Breast epithelium (tissue), 4 donors: ENCODE results near the gene COL8A2. TPM values are rescaled to one million over a fixed set of nuclear protein-coding genes. Genes with fewer than 3 reads are reported as not detected.

ENCODE experiments used
- DNase-seq, 2 donors: peaks; one replicate each; pipeline ENCODE4 v3.0.0-alpha.2; 2019; ENCODE audit warnings: low spot score in 2 of 2
- H3K27ac ChIP-seq, 2 donors: fragments of 200-600 bp; sonication (generic) in 1 of 2; one replicate each; pipeline ENCODE4 v1.5.1; 2016 to 2019; ENCODE audit warnings: mild to moderate bottlenecking in 1 of 2
- H3K27me3 ChIP-seq, 2 donors: fragments of 200-600 bp; sonication (generic) in 1 of 2; one replicate each; pipeline versions ENCODE4 v1.5.1 to v1.6.0; 2017 to 2019; ENCODE audit warnings: control low read depth in 1 of 2, mild to moderate bottlenecking in 1 of 2
- H3K36me3 ChIP-seq: fragments of 200-600 bp; one replicate; pipeline ENCODE4 v1.5.1; 2019
- H3K4me1 ChIP-seq, 2 donors: fragments of 200-600 bp; sonication (generic); one replicate each; pipeline ENCODE4 v1.5.1; 2016 to 2019; ENCODE audit warnings: control low read depth in 1 of 2
- H3K4me3 ChIP-seq, 3 donors: fragments of 200-600 bp; sonication (generic); 1 replicate in 2 of 3; 2 replicates in 1 of 3; pipeline ENCODE4 v1.5.1; 2016 to 2019; ENCODE audit warnings: mild to moderate bottlenecking in 3 of 3, moderate library complexity in 2 of 3
- H3K9me3 ChIP-seq, 2 donors: fragments of 200-600 bp; sonication (generic) in 1 of 2; one replicate each; pipeline ENCODE4 v1.5.1; 2016 to 2019; ENCODE audit warnings: control low read depth in 1 of 2
- CTCF ChIP-seq, 3 donors: fragments of 450-650 bp; IDR thresholded peaks; one replicate each; pipeline ENCODE4 v1.5.1; 2016 to 2017; ENCODE audit warnings: antibody characterized with exemption in 3 of 3, mild to moderate bottlenecking in 3 of 3, moderate library complexity in 3 of 3
- POLR2A ChIP-seq: fragments of 450-650 bp; IDR thresholded peaks from one replicate; pipeline ENCODE4 v1.6.1; 2016; ENCODE audit warnings: antibody characterized with exemption, mild to moderate bottlenecking, moderate library complexity
- POLR2AphosphoS5 ChIP-seq, 3 donors: sonication (generic); formaldehyde crosslinking; IDR thresholded peaks; one replicate each; pipeline ENCODE4 v1.6.1; 2017; ENCODE audit warnings: antibody characterized with exemption in 3 of 3
- intact Hi-C: fragments of 100-400 bp; cut with DNase I; formaldehyde crosslinking; loops from one replicate; pipeline ENCODE4 v1.15.1; 2023; ENCODE audit warnings: low total_unique reads
- total RNA-seq, 3 donors: library from RNA; depleted of rRNA; stranded (reverse); fragments of >200 nt; gene quantifications; one replicate each; pipeline ENCODE4 v1.1.0, GENCODE V29; 2016

Gene COL8A2
- total RNA-seq, 3 donors from 2014 or later, result 3.4 to 20.6 (median 11.1) TPM

GRCh38 chr1:36132029-36132428, 7.0 kb upstream of the COL8A2 start:
- TF ChIP-seq CTCF (IDR thresholded peaks at IDR 0.05), result no peak
- TF ChIP-seq POLR2A, result no peak
- no peak for TF ChIP-seq POLR2AphosphoS5 (IDR thresholded peaks at IDR 0.05)
- H3K4me1 ChIP-seq, result peaks cover 7% of the 10 kb centered on the region in 2 donors
- H3K4me3 ChIP-seq, result no peak overlapping the region
- intact Hi-C loops, result no loop called here
- no peaks in the 10 kb centered on the region for H3K36me3 ChIP-seq
- DNase-seq, result no peak
- no peaks in the 10 kb centered on the region for H3K9me3 ChIP-seq
- H3K27me3 ChIP-seq, result no peaks in the 10 kb centered on the region
- no peak overlapping the region for H3K27ac ChIP-seq

- Histone ChIP-seq H3K27me3 (no peaks in the 10 kb centered on the region), H3K27ac (peak overlapping the region in 1 of 2 donors; percentile 37), H3K36me3 (no peaks in the 10 kb centered on the region), H3K9me3 (no peaks in the 10 kb centered on the region), H3K4me3 (no peak overlapping the region), H3K4me1 (no peaks in the 10 kb centered on the region)
- no peak for DNase-seq
- TF ChIP-seq POLR2A, result no peak
- no peak for TF ChIP-seq POLR2AphosphoS5 (IDR thresholded peaks at IDR 0.05)
- no peak for TF ChIP-seq CTCF (IDR thresholded peaks at IDR 0.05)
- intact Hi-C loops, result loop anchor here (2.0 kb wide), 1 partner anchor 20 kb away; no protein-coding TSS in a partner anchor
Measured at GRCh38 chr1:36128905-36129206, 3.8 kb upstream of the COL8A2 start.

- peak overlapping the region in 1 of 2 donors; percentile 37 for H3K27ac ChIP-seq
- intact Hi-C loops, result loop anchor here (2.0 kb wide), 1 partner anchor 20 kb away; no protein-coding TSS in a partner anchor
Measured at GRCh38 chr1:36128126-36128904, 3.3 kb upstream of the COL8A2 start.

GRCh38 chr1:36126797-36127500, 1.9 kb upstream of the COL8A2 start:
- no peak overlapping the region for H3K27ac ChIP-seq
- H3K9me3 ChIP-seq, result no peaks in the 10 kb centered on the region
- intact Hi-C loops, result loop anchor here (1.0 kb wide), 1 partner anchor 15 kb away; no protein-coding TSS in a partner anchor
- no peak for DNase-seq
- no peaks in the 10 kb centered on the region for H3K36me3 ChIP-seq
- TF ChIP-seq CTCF (IDR thresholded peaks at IDR 0.05), result no peak
- no peak for TF ChIP-seq POLR2A
- no peak for TF ChIP-seq POLR2AphosphoS5 (IDR thresholded peaks at IDR 0.05)
- no peak overlapping the region for H3K4me3 ChIP-seq
- H3K27me3 ChIP-seq, result no peaks in the 10 kb centered on the region
- no peaks in the 10 kb centered on the region for H3K4me1 ChIP-seq

More at GRCh38 chr1:36128126-36128904, 3.3 kb upstream of the COL8A2 start:
- H3K4me3 ChIP-seq, result no peak overlapping the region
- DNase-seq, result peak in 1 of 2 donors; percentile 57
- no peaks in the 10 kb centered on the region for H3K36me3 ChIP-seq
- H3K27me3 ChIP-seq, result no peaks in the 10 kb centered on the region
- no peak for TF ChIP-seq POLR2A
- TF ChIP-seq CTCF (IDR thresholded peaks at IDR 0.05), result no peak
- no peak for TF ChIP-seq POLR2AphosphoS5 (IDR thresholded peaks at IDR 0.05)
- no peaks in the 10 kb centered on the region for H3K4me1 ChIP-seq
- no peaks in the 10 kb centered on the region for H3K9me3 ChIP-seq
